ENCODE measurements around the gene EIF2B5. TPM values are rescaled to one million over a fixed set of nuclear protein-coding genes. Genes with fewer than 3 reads are reported as not detected.
"Not testable (repeated sequence)": the region's sequence is repeated elsewhere in the genome, so short reads cannot be mapped to it uniquely, and the experiment has no call there.

Gene EIF2B5
- total RNA-seq, 2 donors from 2014 or later: 19.6 to 24.3 TPM

DNA sequence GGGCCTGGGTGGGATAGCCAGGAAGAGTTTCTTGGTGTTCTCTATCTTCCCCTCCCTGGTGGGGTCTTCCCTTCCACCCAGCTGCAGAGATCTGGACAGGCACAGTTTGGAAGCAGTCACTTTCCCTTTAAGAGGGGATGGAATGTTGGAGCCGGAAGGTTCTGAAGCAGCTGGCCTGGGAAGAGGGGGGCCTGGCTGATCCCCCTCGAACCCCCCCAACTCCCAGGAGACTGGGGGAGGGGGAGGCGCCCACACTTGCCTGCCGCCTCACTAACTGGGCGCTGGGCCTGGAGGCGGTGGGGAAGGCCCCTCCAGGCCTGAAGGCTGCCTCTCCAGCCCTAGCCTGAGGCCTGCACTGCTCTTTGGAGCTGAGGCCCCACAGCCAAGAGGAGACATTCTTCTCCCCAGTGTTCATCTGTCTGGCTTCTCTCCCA lies 21.4 kb downstream of the EIF2B5 start:
- Histone ChIP-seq H3K9me3 (no peaks in the 10 kb centered on the region), H3K27ac (peak overlapping the region; percentile 88 to 89), H3K4me1 (peaks cover 0 to 64% of the 10 kb centered on the region in 2 donors), H3K27me3 (no peaks in the 10 kb centered on the region), H3K36me3 (no peaks in the 10 kb centered on the region), H3K4me3 (peak overlapping the region; percentile 79 to 95)
- DNase-seq (ENCODE audit: low spot score): no peak
- TF ChIP-seq, protein P1, sequence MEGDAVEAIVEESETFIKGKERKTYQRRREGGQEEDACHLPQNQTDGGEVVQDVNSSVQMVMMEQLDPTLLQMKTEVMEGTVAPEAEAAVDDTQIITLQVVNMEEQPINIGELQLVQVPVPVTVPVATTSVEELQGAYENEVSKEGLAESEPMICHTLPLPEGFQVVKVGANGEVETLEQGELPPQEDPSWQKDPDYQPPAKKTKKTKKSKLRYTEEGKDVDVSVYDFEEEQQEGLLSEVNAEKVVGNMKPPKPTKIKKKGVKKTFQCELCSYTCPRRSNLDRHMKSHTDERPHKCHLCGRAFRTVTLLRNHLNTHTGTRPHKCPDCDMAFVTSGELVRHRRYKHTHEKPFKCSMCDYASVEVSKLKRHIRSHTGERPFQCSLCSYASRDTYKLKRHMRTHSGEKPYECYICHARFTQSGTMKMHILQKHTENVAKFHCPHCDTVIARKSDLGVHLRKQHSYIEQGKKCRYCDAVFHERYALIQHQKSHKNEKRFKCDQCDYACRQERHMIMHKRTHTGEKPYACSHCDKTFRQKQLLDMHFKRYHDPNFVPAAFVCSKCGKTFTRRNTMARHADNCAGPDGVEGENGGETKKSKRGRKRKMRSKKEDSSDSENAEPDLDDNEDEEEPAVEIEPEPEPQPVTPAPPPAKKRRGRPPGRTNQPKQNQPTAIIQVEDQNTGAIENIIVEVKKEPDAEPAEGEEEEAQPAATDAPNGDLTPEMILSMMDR (IDR thresholded peaks at IDR 0.05): no peak

DNA sequence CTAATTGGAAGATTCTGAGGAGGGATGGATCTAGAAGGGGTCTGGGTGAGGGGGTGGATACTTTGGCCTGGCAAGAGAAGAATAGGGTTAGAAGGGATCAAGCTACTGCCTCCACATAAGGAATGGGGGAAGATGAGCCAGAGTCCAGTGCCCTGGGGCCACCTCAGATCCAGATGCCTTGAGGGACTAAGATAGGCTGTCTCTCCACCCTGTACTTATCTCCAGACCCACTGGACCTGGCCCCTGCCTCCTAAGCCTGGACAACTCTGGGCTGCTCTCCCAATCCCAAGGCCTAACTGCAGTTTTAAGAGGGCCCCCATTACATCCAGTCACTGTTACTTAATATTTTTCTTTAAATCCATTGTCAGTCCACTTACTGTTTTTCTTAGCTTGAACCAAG lies 22.0 kb downstream of the EIF2B5 start:
- Histone ChIP-seq H3K27me3 (no peaks in the 10 kb centered on the region), H3K4me3 (peak overlapping the region; percentile 79 to 95), H3K27ac (peak overlapping the region; percentile 88 to 89), H3K36me3 (no peaks in the 10 kb centered on the region), H3K9me3 (no peaks in the 10 kb centered on the region), H3K4me1 (peaks cover 0 to 71% of the 10 kb centered on the region in 2 donors)
- TF ChIP-seq, protein P1 (IDR thresholded peaks at IDR 0.05): no peak
- DNase-seq (ENCODE audit: low spot score): no peak

DNA sequence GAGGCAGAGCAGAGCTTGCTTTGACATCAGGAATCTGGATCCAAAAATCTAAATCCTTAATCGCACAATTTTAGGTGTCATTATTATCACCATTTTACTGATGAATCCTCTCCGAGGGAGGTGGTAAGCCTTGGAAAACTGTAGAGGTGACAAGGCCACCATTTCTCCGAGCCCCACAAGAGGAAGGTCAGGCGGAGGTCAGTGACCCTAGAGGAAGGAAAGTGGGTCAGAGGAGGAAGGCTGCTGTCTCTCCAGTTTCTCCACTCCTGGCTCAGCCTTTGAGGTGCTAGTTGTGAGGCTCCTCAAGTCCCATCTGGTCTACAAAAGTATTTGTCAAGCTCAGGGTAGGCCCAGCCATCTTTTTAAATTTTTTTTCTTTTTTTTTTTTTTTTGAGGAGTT lies 23.2 kb downstream of the EIF2B5 start:
- Histone ChIP-seq H3K4me1 (peaks cover 0 to 80% of the 10 kb centered on the region in 2 donors), H3K4me3 (no peak overlapping the region), H3K27ac (peak overlapping the region; percentile 88 to 89), H3K36me3 (peaks cover 4% of the 10 kb centered on the region), H3K9me3 (no peaks in the 10 kb centered on the region), H3K27me3 (no peaks in the 10 kb centered on the region)
- TF ChIP-seq, protein P1 (IDR thresholded peaks at IDR 0.05): no peak
- no peak for DNase-seq (ENCODE audit: low spot score)

DNA sequence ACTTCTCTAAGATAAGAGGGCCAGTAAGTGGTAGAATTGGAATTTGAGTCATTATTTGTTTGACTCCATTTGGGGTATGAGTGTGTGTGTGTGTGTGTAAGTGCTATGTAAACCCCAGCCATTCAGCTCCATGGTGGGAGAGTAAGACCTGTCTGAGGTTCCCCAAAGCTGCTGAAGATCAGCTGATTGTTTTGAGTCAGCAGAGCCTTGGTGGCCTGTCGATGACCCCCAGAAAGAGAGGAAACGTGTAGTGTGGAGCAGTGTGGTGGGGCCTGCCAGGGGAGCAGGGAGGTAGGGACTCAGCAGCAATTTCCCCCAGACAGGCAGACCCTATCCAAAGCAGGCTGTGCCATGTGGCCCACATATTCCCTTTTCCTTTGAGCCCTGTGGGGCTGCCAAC lies 25.3 kb downstream of the EIF2B5 start:
- no peak for DNase-seq (ENCODE audit: low spot score)
- no peak overlapping the region for H3K4me3 ChIP-seq
- H3K9me3 ChIP-seq: no peaks in the 10 kb centered on the region
- H3K27me3 ChIP-seq: no peaks in the 10 kb centered on the region
- TF ChIP-seq, protein P1 (IDR thresholded peaks at IDR 0.05): no peak
- H3K4me1 ChIP-seq: peaks cover 0 to 75% of the 10 kb centered on the region in 2 donors
- H3K36me3 ChIP-seq: peaks cover 25% of the 10 kb centered on the region
- H3K27ac ChIP-seq: peak overlapping the region; percentile 78 to 88

DNA sequence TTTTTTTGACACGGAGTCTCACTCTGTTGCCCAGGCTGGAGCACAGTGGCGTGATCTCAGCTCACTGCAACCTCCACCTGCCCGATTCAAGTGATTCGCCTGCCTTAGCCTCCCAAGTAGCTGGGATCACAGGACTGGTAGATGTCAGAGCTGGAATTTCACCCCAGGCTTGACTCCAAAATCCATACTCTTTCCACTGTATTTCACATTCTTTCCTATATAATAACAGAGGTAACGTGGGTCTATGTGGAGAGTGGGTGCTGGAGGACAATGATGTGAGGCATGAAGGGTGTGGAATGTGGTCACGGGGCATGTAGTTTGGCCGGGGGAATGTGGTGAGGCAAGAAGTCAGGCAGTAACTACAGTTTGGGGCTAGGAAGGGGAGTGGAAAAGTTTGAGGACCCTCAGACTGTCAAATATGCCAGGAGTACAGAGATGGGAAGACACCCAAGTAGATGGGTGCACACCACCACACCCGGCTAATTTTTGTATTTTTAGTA lies 27.5 kb downstream of the EIF2B5 start:
- not testable (repeated sequence) for H3K9me3 ChIP-seq; H3K27me3 ChIP-seq; H3K4me3 ChIP-seq; DNase-seq (ENCODE audit: low spot score)
- peaks cover 47% of the 10 kb centered on the region for H3K36me3 ChIP-seq
- H3K4me1 ChIP-seq: peaks cover 0 to 63% of the 10 kb centered on the region in 2 donors
- H3K27ac ChIP-seq: peak overlapping the region; percentile 78 to 88

DNA sequence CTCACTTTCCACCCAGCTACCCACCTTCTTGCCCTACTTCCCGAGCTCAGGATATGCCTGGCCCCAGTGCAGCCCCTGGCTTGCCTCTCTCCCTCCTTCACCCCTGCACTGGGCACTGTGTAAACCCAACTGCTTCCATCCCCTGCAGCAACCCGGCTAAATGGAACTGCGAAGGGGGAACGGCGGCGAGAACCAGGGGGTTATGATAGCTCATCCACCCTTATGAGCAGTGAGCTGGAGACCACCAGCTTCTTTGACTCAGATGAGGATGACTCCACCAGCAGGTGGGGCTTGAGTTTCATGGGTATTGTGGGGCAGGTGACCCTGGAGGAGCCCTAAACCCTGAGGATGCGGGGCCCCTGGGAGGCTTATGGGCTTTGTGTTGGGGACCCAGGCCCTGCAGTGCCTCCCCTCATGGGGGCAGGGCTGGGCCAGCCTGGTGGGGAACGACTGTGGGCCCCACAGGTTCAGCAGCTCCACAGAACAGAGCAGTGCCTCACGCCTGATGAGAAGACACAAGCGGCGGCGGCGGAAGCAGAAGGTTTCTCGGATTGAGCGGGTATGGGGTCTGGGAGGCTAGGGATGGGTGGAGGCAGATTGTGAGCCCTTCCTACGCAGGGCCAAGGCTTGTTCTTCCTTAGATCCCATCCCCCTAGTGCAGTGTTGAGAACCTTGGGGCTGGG lies 29.6 kb downstream of the EIF2B5 start:
- Histone ChIP-seq H3K27ac (no peak overlapping the region), H3K36me3 (peaks cover 63% of the 10 kb centered on the region), H3K4me1 (peaks cover 0 to 42% of the 10 kb centered on the region in 2 donors), H3K4me3 (no peak overlapping the region), H3K27me3 (no peaks in the 10 kb centered on the region), H3K9me3 (no peaks in the 10 kb centered on the region)
- TF ChIP-seq, protein P1 (IDR thresholded peaks at IDR 0.05): no peak
- DNase-seq (ENCODE audit: low spot score): no peak
